ENCODE results near the gene EXOSC2. TPM values are rescaled to one million over a fixed set of nuclear protein-coding genes. Genes with fewer than 3 reads are reported as not detected.

EXOSC2 gene
- total RNA-seq, 2 donors from 2014 or later = 66.9 to 89.1 TPM

DNA sequence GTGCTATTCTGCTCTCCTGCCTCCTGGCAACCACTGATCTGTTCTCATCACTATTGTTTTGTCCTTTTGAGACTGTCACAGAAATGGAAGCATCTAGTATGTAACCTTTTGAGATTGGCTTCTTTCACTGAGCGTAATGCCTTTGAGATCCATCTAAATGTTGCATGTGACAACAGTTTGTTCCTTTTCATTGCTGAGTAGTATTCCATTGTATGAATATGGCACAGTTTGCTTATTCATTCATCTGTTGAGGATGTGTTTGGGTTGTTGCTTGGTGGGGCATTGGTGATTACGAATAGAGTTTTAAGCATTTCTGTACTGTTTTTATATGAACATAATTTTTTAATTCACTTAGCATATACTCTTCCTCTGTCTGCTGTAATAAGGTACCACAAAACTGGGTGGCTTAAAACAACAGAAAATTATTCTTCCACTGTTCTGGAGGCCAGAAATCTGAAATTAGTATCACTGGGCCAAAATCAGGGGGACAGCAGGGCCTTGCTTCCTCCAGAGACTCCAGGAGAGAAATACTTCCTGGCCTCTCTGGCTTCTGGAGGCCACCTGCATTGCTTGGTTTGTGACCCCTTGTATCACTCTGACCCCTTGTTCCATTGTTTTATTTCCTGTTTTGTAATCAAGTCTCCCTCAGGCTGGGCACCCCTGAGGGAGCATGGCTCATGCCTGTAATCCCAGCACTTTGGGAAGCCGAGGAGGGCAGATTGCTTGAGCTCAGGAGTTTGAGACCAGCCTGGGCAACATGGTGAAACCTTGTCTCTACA, 53.0 kb downstream of the EXOSC2 start:
- Mint-ChIP-seq H3K27me3 (no peaks in the 10 kb centered on the region), H3K36me3 (ENCODE audit: low read depth) (no peaks in the 10 kb centered on the region), H3K4me1 (peaks cover 8% of the 10 kb centered on the region), H3K4me3 (no peak overlapping the region), H3K9me3 (no peaks in the 10 kb centered on the region), H3K27ac (no peak overlapping the region)
- no peak for ATAC-seq (replicated peaks)

GRCh38 chr9:130751631-130752355, 58.2 kb downstream of the EXOSC2 start:
- Mint-ChIP-seq H3K27ac (no peak overlapping the region), H3K36me3 (ENCODE audit: low read depth) (no peaks in the 10 kb centered on the region), H3K9me3 (no peaks in the 10 kb centered on the region), H3K27me3 (no peaks in the 10 kb centered on the region), H3K4me1 (no peaks in the 10 kb centered on the region), H3K4me3 (no peak overlapping the region)
- no peak for ATAC-seq (replicated peaks)

Other genes with a start within 250 kb of the EXOSC2 start
- gene ASS1, start 248.8 kb upstream of the EXOSC2 start, total RNA-seq = 1 to 10 TPM in 1 of 2 donors, under 1 TPM in 1; 0.69 to 1.4 TPM
- 10 to 100 TPM; 25.4 to 47.6 TPM for gene FUBP3, start 114.2 kb upstream of the EXOSC2 start, total RNA-seq
- under 1 TPM in 1 of 2 donors, not detected in 1; 0.15 TPM for gene PRDM12, start 29.2 kb upstream of the EXOSC2 start, total RNA-seq
- 10 to 100 TPM; 19.5 to 35.9 TPM for gene ABL1, start 141.5 kb downstream of the EXOSC2 start, total RNA-seq
- gene QRFP, start 203.0 kb downstream of the EXOSC2 start, total RNA-seq = not detected
- gene FIBCD1, start 245.5 kb downstream of the EXOSC2 start, total RNA-seq = not detected